Measurements from ENCODE around the gene PTPRJ.

- no peak for TF ChIP-seq POLR2A (IDR thresholded peaks at IDR 0.05)
- no peak for TF ChIP-seq CTCF (IDR thresholded peaks at IDR 0.05)
- no peak for TF ChIP-seq POLR2AphosphoS5 (IDR thresholded peaks at IDR 0.05)
Observed at GRCh38 chr11:48134221-48134922, 154.0 kb downstream of the PTPRJ start.

Data from breast epithelium (tissue), 3 donors.